HepG2 (cell line): ENCODE data around the gene SLC11A1. TPM values are rescaled to one million over a fixed set of nuclear protein-coding genes. Genes with fewer than 3 reads are reported as not detected.
A peak's percentile ranks its signal among the peaks of the same experiment; 100 is the strongest.

Experiments used
- ARNT2 ChIP-seq: sonication (generic); formaldehyde crosslinking; IDR thresholded peaks from 2 replicates; pipeline ENCODE4 v1.8.0; 2022; ENCODE audit warnings: mild to moderate bottlenecking, low read depth, missing genetic modification reagents, moderate library complexity
- DNMT1 ChIP-seq: sonication (generic); formaldehyde crosslinking; IDR thresholded peaks from 2 replicates; pipeline ENCODE4 v1.5.1; 2020; ENCODE audit warnings: mild to moderate bottlenecking, missing genetic modification reagents
- GABPA ChIP-seq, 2 experiments: IDR thresholded peaks; 2 replicates each; pipeline ENCODE4 v1.6.1; 2011 to 2016; ENCODE audit warnings: low read depth in 2 of 2, low read length in 1 of 2, missing biosample characterization in 1 of 2, missing genetic modification characterization in 1 of 2
- JUND ChIP-seq: sonication (generic); formaldehyde crosslinking; IDR thresholded peaks from 2 replicates; pipeline ENCODE4 v1.8.0; 2022; ENCODE audit warnings: mild to moderate bottlenecking, missing genetic modification reagents
- KLF16 ChIP-seq, 2 experiments: sonication (generic) in 1 of 2; formaldehyde crosslinking in 1 of 2; IDR thresholded peaks; 2 replicates each; pipeline versions ENCODE4 v1.6.1 to v1.8.0; 2016 to 2023; ENCODE audit warnings: missing genetic modification reagents in 2 of 2, missing compliant biosample characterization in 1 of 2
- MTF2 ChIP-seq: sonication (generic); formaldehyde crosslinking; IDR thresholded peaks from 2 replicates; pipeline ENCODE4 v1.5.0; 2020; ENCODE audit warnings: missing genetic modification reagents, borderline replicate concordance
- MXD3 ChIP-seq: IDR thresholded peaks from 2 replicates; pipeline ENCODE4 v1.6.1; 2016; ENCODE audit warnings: mild to moderate bottlenecking, missing biosample characterization, missing genetic modification reagents
- NFATC3 ChIP-seq: sonication (generic); formaldehyde crosslinking; IDR thresholded peaks from 2 replicates; pipeline ENCODE4 v1.5.1; 2020; ENCODE audit warnings: mild to moderate bottlenecking, missing genetic modification reagents
- NR2F2 ChIP-seq: IDR thresholded peaks from 2 replicates; pipeline ENCODE4 v1.6.1; 2012; ENCODE audit warnings: low read depth, inconsistent platforms, borderline replicate concordance
- POLR2G ChIP-seq: fragments of 200-400 bp; formaldehyde crosslinking; IDR thresholded peaks from 2 replicates; pipeline ENCODE4 v1.6.1; 2018; ENCODE audit warnings: mild to moderate bottlenecking, low read depth, low read length, moderate library complexity
- PRMT3 ChIP-seq: sonication (generic); formaldehyde crosslinking; IDR thresholded peaks from 2 replicates; pipeline ENCODE4 v1.8.1; 2022; ENCODE audit warnings: low read depth, mild to moderate bottlenecking, moderate library complexity, missing genetic modification reagents, borderline replicate concordance
- SIN3A ChIP-seq: IDR thresholded peaks from 2 replicates; pipeline ENCODE4 v1.6.1; 2011; ENCODE audit warnings: low read depth, mild to moderate bottlenecking, control low read depth, low read length, borderline replicate concordance
- SKIL ChIP-seq: sonication (generic); formaldehyde crosslinking; IDR thresholded peaks from 2 replicates; pipeline ENCODE4 v1.8.0; 2022; ENCODE audit warnings: missing genetic modification reagents, mild to moderate bottlenecking, moderate library complexity, borderline replicate concordance
- SMARCE1 ChIP-seq: fragments of 450-650 bp; IDR thresholded peaks from 2 replicates; pipeline ENCODE4 v1.6.1; 2017; ENCODE audit warnings: borderline replicate concordance
- SPEN ChIP-seq: sonication (generic); formaldehyde crosslinking; IDR thresholded peaks from 2 replicates; pipeline ENCODE4 v1.5.1; 2020; ENCODE audit warnings: low read depth, mild to moderate bottlenecking, missing genetic modification reagents
- ZMYM4 ChIP-seq: sonication (generic); formaldehyde crosslinking; IDR thresholded peaks from 2 replicates; pipeline ENCODE4 v1.8.1; 2023; ENCODE audit warnings: mild to moderate bottlenecking, missing genetic modification reagents
- ZNF160 ChIP-seq: sonication (generic); formaldehyde crosslinking; IDR thresholded peaks from 2 replicates; pipeline ENCODE4 v1.8.0; 2022; ENCODE audit warnings: mild to moderate bottlenecking, inconsistent platforms, missing genetic modification reagents
- ZNF263 ChIP-seq: sonication (generic); formaldehyde crosslinking; IDR thresholded peaks from 2 replicates; pipeline ENCODE4 v1.4.0; 2020; ENCODE audit warnings: missing genetic modification reagents
- ZNF619 ChIP-seq: sonication (generic); formaldehyde crosslinking; IDR thresholded peaks from 2 replicates; pipeline ENCODE4 v1.4.0; 2020; ENCODE audit warnings: mild to moderate bottlenecking, missing genetic modification reagents
- ZNF746 ChIP-seq: sonication (generic); formaldehyde crosslinking; IDR thresholded peaks from 2 replicates; pipeline ENCODE4 v1.8.0; 2022; ENCODE audit warnings: mild to moderate bottlenecking, missing genetic modification reagents
- polyA plus RNA-seq, 8 experiments: library from polyadenylated mRNA; depleted of rRNA in 3 of 8; stranded (reverse) in 7 of 8; unstranded in 1 of 8; fragments of >200 nt; fragmentation: Illumina TruSeq in 4 of 8; extraction: Trizol in 4 of 8; gene quantifications; 2 replicates each; pipeline versions ENCODE4 v1.2.1 to v1.2.3, GENCODE V29; 2011 to 2016; ENCODE audit warnings: low read depth in 4 of 8, missing spikeins in 1 of 8, mixed read lengths in 1 of 8; ENCODE audit not compliant: insufficient read depth in 1 of 8
- total RNA-seq, 5 experiments: library from RNA; depleted of rRNA; stranded (reverse); fragments of >200 nt; fragmentation: Illumina TruSeq; extraction: Trizol; gene quantifications; 2 replicates each; pipeline ENCODE4 v1.2.3, GENCODE V29; 2016; ENCODE audit warnings: low read depth in 1 of 5

The SLC11A1 gene
- total and polyA plus RNA-seq, 2 of the 13 experiments (the other 11 are each of a cell fraction or from before 2014, with no cell fraction given) = 0.33 to 2.3 TPM

DNA sequence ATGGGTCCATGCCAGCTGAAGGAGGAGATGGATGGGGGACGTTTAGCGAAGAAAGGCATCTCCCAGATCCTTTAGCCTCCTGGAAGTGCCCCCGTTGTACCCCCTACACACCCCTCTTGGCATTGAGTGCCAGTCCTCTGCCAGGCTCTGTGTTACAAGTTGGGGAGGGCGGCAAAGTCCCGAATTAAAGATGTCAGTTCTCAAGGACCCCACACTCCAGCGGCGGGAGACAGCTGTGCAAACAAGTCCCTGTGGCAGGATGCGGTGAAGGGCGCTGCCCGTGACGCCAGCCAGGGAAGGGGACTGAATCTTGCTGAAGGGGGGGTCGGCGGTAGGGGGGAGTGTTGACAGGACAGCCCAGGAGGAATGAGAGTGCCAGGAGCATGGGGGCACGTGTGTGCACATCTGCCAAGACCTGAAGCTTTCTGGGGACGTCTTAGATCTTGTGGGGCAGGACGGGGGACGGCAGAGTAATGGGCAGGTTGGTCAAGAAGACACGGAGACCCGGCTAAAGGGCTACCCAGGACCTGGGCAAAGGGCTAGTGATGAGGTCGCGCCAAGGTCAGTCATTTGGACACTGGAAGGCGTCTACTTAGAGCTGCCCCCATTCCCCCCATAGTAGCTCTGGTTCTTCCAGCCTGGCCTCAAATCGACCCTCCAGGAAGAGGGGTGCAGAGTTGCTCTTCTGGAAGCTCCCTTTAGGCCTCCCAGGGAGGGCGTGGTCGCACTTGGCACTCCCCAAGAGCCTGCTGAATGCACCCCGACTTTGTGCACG, 14.8 kb downstream of the SLC11A1 start (continued):
- TF ChIP-seq ZNF619 (CRISPR knock-in tag) (0 out of 2 replicates have a peak, but pooled peaks have one; percentile 20), SIN3A (peak; percentile 92), MXD3 (CRISPR knock-in tag) (peak; percentile 64; the same call in 1 of the 2 replicates), DNMT1 (CRISPR knock-in tag) (no peak), JUND (CRISPR knock-in tag) (peak; percentile 5; the same call in 1 of the 2 replicates), ARNT2 (CRISPR knock-in tag) (peak; percentile 82), NFATC3 (CRISPR knock-in tag) (no peak), MTF2 (CRISPR knock-in tag) (peak; percentile 71; the same call in 1 of the 2 replicates), POLR2G (peak; percentile 42), SMARCE1 (no peak), ZNF746 (CRISPR knock-in tag) (peak; percentile 9; the same call in 1 of the 2 replicates), SKIL (peak; percentile 69; the same call in 1 of the 2 replicates), ZMYM4 (CRISPR knock-in tag) (peak; percentile 19; the same call in 1 of the 2 replicates), NR2F2 (no peak), GABPA (IDR thresholded peaks at IDR 0.05; ENCODE audit: low read depth, low read length) (no peak), GABPA (CRISPR knock-in tag; IDR thresholded peaks at IDR 0.05; ENCODE audit: low read depth) (0 out of 2 replicates have a peak, but pooled peaks have one; percentile 15), KLF16 (CRISPR knock-in tag; IDR thresholded peaks at IDR 0.05) (peak in 1 of 2 experiments; percentile 53; a peak in 2 of 4 replicates), SPEN (peak; percentile 61), ZNF160 (CRISPR knock-in tag) (0 out of 2 replicates have a peak, but pooled peaks have one; percentile 17), ZNF263 (CRISPR knock-in tag) (no peak), PRMT3 (CRISPR knock-in tag) (peak; percentile 29; the same call in 1 of the 2 replicates)
